SK-N-SH (cell line): ENCODE data around the gene METRNL. TPM values are rescaled to one million over a fixed set of nuclear protein-coding genes. Genes with fewer than 3 reads are reported as not detected.

Experiments used
- CTCF ChIA-PET: fragments of 300-600, 350-600 bp; formaldehyde crosslinking; extraction: SDS; loops from one replicate; lab custom pipeline; 2021; lab: Yijun Ruan, JAX
- POLR2A ChIA-PET: fragments of 350-600 bp; sonication (Branson Sonifier 250); formaldehyde crosslinking; extraction: SDS; loops from one replicate; lab custom pipeline; 2020; ENCODE audit warnings: antibody characterized with exemption, inconsistent platforms; lab: Yijun Ruan, JAX
- DNase-seq: peaks from one replicate; pipeline ENCODE4 v3.0.0; 2012
- H2AFZ ChIP-seq: fragments of 200-600 bp; sonication (generic); 2 replicates; pipeline ENCODE4 v1.8.1; 2016; ENCODE audit warnings: antibody characterized with exemption, mild to moderate bottlenecking, low read depth
- H3F3A ChIP-seq: fragments of 200-600 bp; sonication (generic); replicated peaks from 2 replicates; pipeline ENCODE3; 2016; ENCODE audit warnings: antibody characterized with exemption, mild to moderate bottlenecking; ENCODE audit not compliant: insufficient read depth
- H3K27ac ChIP-seq, 2 experiments: fragments of 200-500 bp in 1 of 2; fragments of 200-600 bp in 1 of 2; sonication (Bioruptor generic) in 1 of 2; sonication (generic), shearing (Covaris generic) in 1 of 2; 2 replicates each; pipeline versions ENCODE4 v1.5.1 to v1.6.1; 2014 to 2016; ENCODE audit warnings: low read depth in 2 of 2, inconsistent platforms in 1 of 2, low read length in 1 of 2, mild to moderate bottlenecking in 1 of 2, mixed read lengths in 1 of 2
- H3K27me3 ChIP-seq: fragments of 200-600 bp; sonication (generic), shearing (Covaris generic); 2 replicates; pipeline ENCODE4 v1.6.1; 2016; ENCODE audit warnings: mixed run types; ENCODE audit not compliant: insufficient read depth
- H3K36me3 ChIP-seq, 2 experiments: fragments of 200-500 bp in 1 of 2; fragments of 200-600 bp in 1 of 2; sonication (Bioruptor generic) in 1 of 2; sonication (generic) in 1 of 2; replicated peaks in 1 of 2; 2 replicates each; pipeline versions ENCODE3 to v1.5.1; 2014 to 2016; ENCODE audit warnings: low read length in 1 of 2, mild to moderate bottlenecking in 1 of 2; ENCODE audit not compliant: insufficient read depth in 2 of 2, control insufficient read depth in 1 of 2
- H3K4me1 ChIP-seq, 2 experiments: fragments of 200-500 bp in 1 of 2; fragments of 200-600 bp in 1 of 2; sonication (Bioruptor generic) in 1 of 2; sonication (generic), shearing (Covaris generic) in 1 of 2; 2 replicates each; pipeline versions ENCODE4 v1.5.1 to v1.6.1; 2014 to 2016; ENCODE audit warnings: low read depth in 1 of 2, low read length in 1 of 2, mixed run types in 1 of 2; ENCODE audit not compliant: insufficient read depth in 2 of 2, control insufficient read depth in 1 of 2
- H3K4me2 ChIP-seq: fragments of 200-600 bp; sonication (generic), shearing (Covaris generic); 2 replicates; pipeline ENCODE4 v1.6.1; 2017; ENCODE audit warnings: mixed run types
- H3K4me3 ChIP-seq, 2 experiments: fragments of 200-500 bp in 1 of 2; fragments of 200-600 bp in 1 of 2; sonication (Bioruptor generic) in 1 of 2; sonication (generic), shearing (Covaris generic) in 1 of 2; 2 replicates each; pipeline versions ENCODE4 v1.5.1 to v1.8.1; 2014 to 2016; ENCODE audit warnings: low read depth in 2 of 2, inconsistent platforms in 1 of 2, low read length in 1 of 2, mild to moderate bottlenecking in 1 of 2, mixed read lengths in 1 of 2, moderate library complexity in 1 of 2
- H3K79me2 ChIP-seq: fragments of 200-600 bp; sonication (generic); 2 replicates; pipeline ENCODE4 v1.8.1; 2017; ENCODE audit warnings: mild to moderate bottlenecking; ENCODE audit not compliant: insufficient read depth
- H3K9ac ChIP-seq: fragments of 200-600 bp; sonication (generic); 2 replicates; pipeline ENCODE4 v1.6.1; 2017; ENCODE audit warnings: mixed run types
- H3K9me2 ChIP-seq: fragments of 200-600 bp; sonication (generic); 2 replicates; pipeline ENCODE4 v1.6.1; 2017; ENCODE audit warnings: mixed run types
- H3K9me3 ChIP-seq: fragments of 200-600 bp; sonication (generic); 2 replicates; pipeline ENCODE4 v1.6.1; 2017; ENCODE audit warnings: mixed run types, mild to moderate bottlenecking, moderate library complexity
- H4K20me1 ChIP-seq: fragments of 200-600 bp; sonication (generic); 2 replicates; pipeline ENCODE4 v1.6.1; 2017; ENCODE audit warnings: mild to moderate bottlenecking, mixed run types; ENCODE audit not compliant: insufficient read depth
- CHD2 ChIP-seq: fragments of 150-350 bp; IDR thresholded peaks from 2 replicates; pipeline ENCODE4 v1.6.1; 2018; ENCODE audit warnings: low read length; ENCODE audit not compliant: partially characterized antibody
- CTCF ChIP-seq: fragments of 200-600 bp; sonication (generic); IDR thresholded peaks from 2 replicates; pipeline ENCODE4 v1.6.1; 2017; ENCODE audit warnings: antibody characterized with exemption, mild to moderate bottlenecking, moderate library complexity
- EP300 ChIP-seq, 2 experiments: IDR thresholded peaks; 2 replicates each; pipeline versions ENCODE4 v1.4.0 to v1.6.1; 2012; ENCODE audit warnings: borderline replicate concordance in 1 of 2, low read depth in 1 of 2, low read length in 1 of 2
- EZH2phosphoT487 ChIP-seq: fragments of 200-600 bp; sonication (generic); IDR thresholded peaks from 2 replicates; pipeline ENCODE4 v1.6.1; 2017; ENCODE audit warnings: low read depth, mixed run types, mild to moderate bottlenecking, antibody characterized with exemption, moderate library complexity, borderline replicate concordance
- POLR2AphosphoS5 ChIP-seq: IDR thresholded peaks from 2 replicates; pipeline ENCODE4 v1.6.1; 2012; ENCODE audit warnings: low read depth, low read length
- RFX5 ChIP-seq: IDR thresholded peaks from 2 replicates; pipeline ENCODE4 v1.6.1; 2012; ENCODE audit warnings: mild to moderate bottlenecking, improper control_type of control experiment, low read length
- SIN3A ChIP-seq: IDR thresholded peaks from 2 replicates; pipeline ENCODE4 v1.6.1; 2012; ENCODE audit warnings: low read depth, mild to moderate bottlenecking, low read length, moderate library complexity, borderline replicate concordance
- SMC3 ChIP-seq: IDR thresholded peaks from 2 replicates; pipeline ENCODE4 v1.6.1; 2012; ENCODE audit warnings: low read depth, low read length, improper control_type of control experiment
- TAF1 ChIP-seq: IDR thresholded peaks from 2 replicates; pipeline ENCODE4 v1.6.1; 2012; ENCODE audit warnings: low read depth, mild to moderate bottlenecking, low read length, moderate library complexity, borderline replicate concordance
- TEAD4 ChIP-seq: IDR thresholded peaks from 2 replicates; pipeline ENCODE4 v1.4.0; 2012; ENCODE audit warnings: mild to moderate bottlenecking, borderline replicate concordance; ENCODE audit not compliant: insufficient read depth
- ZBTB33 ChIP-seq: IDR thresholded peaks from 2 replicates; pipeline ENCODE4 v1.4.0; 2012; ENCODE audit warnings: low read depth, borderline replicate concordance
- WGBS: methylation state at CpG from one replicate; pipeline ENCODE4 v1.1.6; 2017; ENCODE audit warnings: low lambda C conversion rate; 5-methylcytosine and 5-hydroxymethylcytosine counted together
- polyA plus RNA-seq, 3 experiments: library from polyadenylated mRNA; depleted of rRNA; stranded (reverse); fragments of >200 nt; gene quantifications; 2 replicates each; pipeline ENCODE4 v1.2.3, GENCODE V29; 2012

The METRNL gene
- polyA plus RNA-seq, 1 of the 3 experiments (the other 2 are of a cell fraction) = 75.5 TPM

GRCh38 chr17:83101805-83102480 is 22.5 kb downstream of the METRNL start (continued):
- TF ChIP-seq CTCF = no peak
- no peak for TF ChIP-seq RFX5
- no peak for TF ChIP-seq ZBTB33
- no peak for TF ChIP-seq CHD2
- TF ChIP-seq, all 33 proteins: peak for 0

GRCh38 chr17:83103200-83103942 is 24.0 kb downstream of the METRNL start:
- H3K9me2 ChIP-seq = no peaks in the 10 kb centered on the region
- ChIA-PET POLR2A (no interaction called here), CTCF (no interaction called here)
- no peak for TF ChIP-seq SIN3A
- no peak for TF ChIP-seq SMC3
- no peak for TF ChIP-seq EP300 (IDR thresholded peaks at IDR 0.05; ENCODE audit: borderline replicate concordance in 1 of 2, low read depth in 1 of 2, low read length in 1 of 2)
- no peak for TF ChIP-seq POLR2AphosphoS5
- no peak for TF ChIP-seq EZH2phosphoT487
- no peak for TF ChIP-seq TAF1
- no peak for TF ChIP-seq TEAD4
- peaks cover 9% of the 10 kb centered on the region for H4K20me1 ChIP-seq
- H3K36me3 ChIP-seq = no peaks in the 10 kb centered on the region
- H3K27me3 ChIP-seq = no peaks in the 10 kb centered on the region
- H3K79me2 ChIP-seq = no peaks in the 10 kb centered on the region
- no peaks in the 10 kb centered on the region for H3K9me3 ChIP-seq
- H3K4me3 ChIP-seq = peak overlapping the region in 1 of 2 experiments; percentile 31; a peak in 1 of 4 replicates
- no peak overlapping the region for H3K9ac ChIP-seq
- no peak overlapping the region for H3K4me2 ChIP-seq
- peak; percentile 75 for DNase-seq
- no peak overlapping the region for H2AFZ ChIP-seq
- peaks cover 35% of the 10 kb centered on the region for H3F3A ChIP-seq
- 57% methylated on average over 60 of the region's 60 CpGs for WGBS
- H3K27ac ChIP-seq = no peak overlapping the region
- H3K4me1 ChIP-seq = peaks cover 20 to 39% of the 10 kb centered on the region in 2 experiments; a peak in 3 of 4 replicates
